ENCODE results near the gene ACOX1. TPM values are rescaled to one million over a fixed set of nuclear protein-coding genes. Genes with fewer than 3 reads are reported as not detected.

Gene ACOX1
- total RNA-seq, 1 experiment from 2014 or later, result 50.2 TPM

DNA sequence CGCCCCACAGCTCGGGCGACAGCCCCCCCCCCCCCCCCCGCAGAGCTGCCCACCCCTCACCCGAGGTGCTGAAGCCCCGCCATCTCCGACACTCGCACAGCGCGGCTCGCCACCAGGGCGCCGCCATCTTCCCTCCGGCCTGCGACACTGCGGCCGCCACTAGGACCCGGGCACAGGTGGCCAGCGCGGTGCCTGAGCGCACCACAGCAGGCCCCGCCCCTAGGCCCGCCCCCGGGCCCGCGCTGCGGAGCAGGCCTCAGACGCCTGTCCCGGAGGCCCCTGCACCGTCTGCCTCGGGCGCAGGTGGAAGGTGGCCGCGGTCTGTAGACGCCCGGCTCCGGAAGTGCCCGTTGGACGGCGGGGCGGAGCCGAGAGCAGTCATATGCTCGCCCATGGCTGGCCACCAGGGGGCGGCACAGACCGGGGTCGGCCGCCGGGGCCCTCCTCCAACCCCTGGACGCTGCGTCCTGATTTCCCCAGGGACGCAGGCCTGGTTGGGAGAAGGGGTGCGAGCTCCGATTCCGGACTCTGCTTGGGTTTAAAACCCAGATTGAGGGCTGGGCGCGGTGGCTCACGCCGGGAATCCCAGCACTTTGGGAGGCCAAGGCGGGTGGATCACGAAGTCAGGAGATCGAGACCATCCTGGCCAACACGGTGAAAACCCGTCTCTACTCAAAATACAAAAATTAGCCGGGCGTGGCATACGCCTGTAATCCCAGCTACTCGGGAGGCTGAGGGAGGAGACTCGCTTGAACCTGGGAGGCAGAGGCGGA, 74.0 kb downstream of the ACOX1 start, which contains the start of gene MRPL38 (continued):
- TF ChIP-seq, protein P1, sequence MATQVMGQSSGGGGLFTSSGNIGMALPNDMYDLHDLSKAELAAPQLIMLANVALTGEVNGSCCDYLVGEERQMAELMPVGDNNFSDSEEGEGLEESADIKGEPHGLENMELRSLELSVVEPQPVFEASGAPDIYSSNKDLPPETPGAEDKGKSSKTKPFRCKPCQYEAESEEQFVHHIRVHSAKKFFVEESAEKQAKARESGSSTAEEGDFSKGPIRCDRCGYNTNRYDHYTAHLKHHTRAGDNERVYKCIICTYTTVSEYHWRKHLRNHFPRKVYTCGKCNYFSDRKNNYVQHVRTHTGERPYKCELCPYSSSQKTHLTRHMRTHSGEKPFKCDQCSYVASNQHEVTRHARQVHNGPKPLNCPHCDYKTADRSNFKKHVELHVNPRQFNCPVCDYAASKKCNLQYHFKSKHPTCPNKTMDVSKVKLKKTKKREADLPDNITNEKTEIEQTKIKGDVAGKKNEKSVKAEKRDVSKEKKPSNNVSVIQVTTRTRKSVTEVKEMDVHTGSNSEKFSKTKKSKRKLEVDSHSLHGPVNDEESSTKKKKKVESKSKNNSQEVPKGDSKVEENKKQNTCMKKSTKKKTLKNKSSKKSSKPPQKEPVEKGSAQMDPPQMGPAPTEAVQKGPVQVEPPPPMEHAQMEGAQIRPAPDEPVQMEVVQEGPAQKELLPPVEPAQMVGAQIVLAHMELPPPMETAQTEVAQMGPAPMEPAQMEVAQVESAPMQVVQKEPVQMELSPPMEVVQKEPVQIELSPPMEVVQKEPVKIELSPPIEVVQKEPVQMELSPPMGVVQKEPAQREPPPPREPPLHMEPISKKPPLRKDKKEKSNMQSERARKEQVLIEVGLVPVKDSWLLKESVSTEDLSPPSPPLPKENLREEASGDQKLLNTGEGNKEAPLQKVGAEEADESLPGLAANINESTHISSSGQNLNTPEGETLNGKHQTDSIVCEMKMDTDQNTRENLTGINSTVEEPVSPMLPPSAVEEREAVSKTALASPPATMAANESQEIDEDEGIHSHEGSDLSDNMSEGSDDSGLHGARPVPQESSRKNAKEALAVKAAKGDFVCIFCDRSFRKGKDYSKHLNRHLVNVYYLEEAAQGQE (IDR thresholded peaks at IDR 0.05; ENCODE audit: low read depth), result no peak
- TF ChIP-seq POLR2A (IDR thresholded peaks at IDR 0.05; ENCODE audit: borderline replicate concordance, extremely low read depth, insufficient read depth, insufficient read length), result peak; percentile 34
- no peak for TF ChIP-seq EZH2phosphoT487 (IDR thresholded peaks at IDR 0.05; ENCODE audit: borderline replicate concordance)
- TF ChIP-seq TCF7L2 (IDR thresholded peaks at IDR 0.05; ENCODE audit: borderline replicate concordance, extremely low read depth, insufficient read depth, insufficient read length), result peak; percentile 51
- TF ChIP-seq POLR2AphosphoS5 (IDR thresholded peaks at IDR 0.05; ENCODE audit: low read depth, low read length), result peak; percentile 85
- peak; percentile 80 for TF ChIP-seq CBX3 (IDR thresholded peaks at IDR 0.05; ENCODE audit: low read depth)
- peak; percentile 82; the same call in 1 of the 2 replicates for TF ChIP-seq ZFX (IDR thresholded peaks at IDR 0.05)
- no peak; the same call in 1 of the 2 replicates for TF ChIP-seq CEBPB (IDR thresholded peaks at IDR 0.05; ENCODE audit: low read depth)
- TF ChIP-seq YY1 (IDR thresholded peaks at IDR 0.05; ENCODE audit: extremely low read depth, insufficient replicate concordance, low read depth, low read length), result peak; percentile 96
- TF ChIP-seq SIN3A (IDR thresholded peaks at IDR 0.05; ENCODE audit: low read depth), result peak; percentile 64; the same call in 1 of the 2 replicates
- peak; percentile 89 for TF ChIP-seq EGR1 (IDR thresholded peaks at IDR 0.05; ENCODE audit: low read depth)
- TF ChIP-seq SP1 (IDR thresholded peaks at IDR 0.05; ENCODE audit: low read depth), result peak; percentile 88

Measured in HCT116 (cell line).